Measurements from ENCODE around the gene PDE8A. TPM values are rescaled to one million over a fixed set of nuclear protein-coding genes. Genes with fewer than 3 reads are reported as not detected.

PDE8A gene
- total and polyA plus RNA-seq, 3 donors from 2014 or later, result 27.8 to 67.8 (median 67.3) TPM

DNA sequence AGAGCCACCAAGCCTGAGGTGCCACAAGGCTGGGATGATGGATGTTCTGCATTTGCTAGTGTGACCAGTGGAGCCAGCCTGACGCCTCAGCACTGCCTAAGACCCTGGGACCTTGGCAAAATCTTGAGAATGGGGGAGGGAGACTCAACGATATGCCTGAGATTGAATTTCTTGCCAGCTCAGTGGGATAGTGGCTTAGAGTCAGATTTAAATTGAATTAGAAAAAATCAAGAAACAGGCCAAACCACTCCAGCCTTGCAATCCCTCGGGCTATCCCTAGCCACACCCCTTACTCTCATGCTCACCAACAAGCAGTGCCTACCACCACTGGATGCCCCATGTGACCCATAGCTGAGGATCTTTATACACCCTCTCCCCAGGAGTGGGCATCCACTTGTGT lies 18.7 kb upstream of the PDE8A start:
- Histone ChIP-seq H3K4me1 (no peaks in the 10 kb centered on the region), H3K36me3 (ENCODE audit: low read depth, missing control alignments) (no peaks in the 10 kb centered on the region), H3K4me3 (no peak overlapping the region), H3K27me3 (no peaks in the 10 kb centered on the region), H3K9me3 (no peaks in the 10 kb centered on the region), H3K27ac (no peak overlapping the region)
- WGBS, 2 donors, result 72 to 82% methylated on average over 3 of the region's 3 CpGs
- no peak for DNase-seq
- intact Hi-C loops (cut with DNase I; ENCODE audit: low total_unique reads), result no loop called here
- no peak for TF ChIP-seq POLR2A (IDR thresholded peaks at IDR 0.05)
- TF ChIP-seq, protein P1, sequence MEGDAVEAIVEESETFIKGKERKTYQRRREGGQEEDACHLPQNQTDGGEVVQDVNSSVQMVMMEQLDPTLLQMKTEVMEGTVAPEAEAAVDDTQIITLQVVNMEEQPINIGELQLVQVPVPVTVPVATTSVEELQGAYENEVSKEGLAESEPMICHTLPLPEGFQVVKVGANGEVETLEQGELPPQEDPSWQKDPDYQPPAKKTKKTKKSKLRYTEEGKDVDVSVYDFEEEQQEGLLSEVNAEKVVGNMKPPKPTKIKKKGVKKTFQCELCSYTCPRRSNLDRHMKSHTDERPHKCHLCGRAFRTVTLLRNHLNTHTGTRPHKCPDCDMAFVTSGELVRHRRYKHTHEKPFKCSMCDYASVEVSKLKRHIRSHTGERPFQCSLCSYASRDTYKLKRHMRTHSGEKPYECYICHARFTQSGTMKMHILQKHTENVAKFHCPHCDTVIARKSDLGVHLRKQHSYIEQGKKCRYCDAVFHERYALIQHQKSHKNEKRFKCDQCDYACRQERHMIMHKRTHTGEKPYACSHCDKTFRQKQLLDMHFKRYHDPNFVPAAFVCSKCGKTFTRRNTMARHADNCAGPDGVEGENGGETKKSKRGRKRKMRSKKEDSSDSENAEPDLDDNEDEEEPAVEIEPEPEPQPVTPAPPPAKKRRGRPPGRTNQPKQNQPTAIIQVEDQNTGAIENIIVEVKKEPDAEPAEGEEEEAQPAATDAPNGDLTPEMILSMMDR (IDR thresholded peaks at IDR 0.05), result no peak

DNA sequence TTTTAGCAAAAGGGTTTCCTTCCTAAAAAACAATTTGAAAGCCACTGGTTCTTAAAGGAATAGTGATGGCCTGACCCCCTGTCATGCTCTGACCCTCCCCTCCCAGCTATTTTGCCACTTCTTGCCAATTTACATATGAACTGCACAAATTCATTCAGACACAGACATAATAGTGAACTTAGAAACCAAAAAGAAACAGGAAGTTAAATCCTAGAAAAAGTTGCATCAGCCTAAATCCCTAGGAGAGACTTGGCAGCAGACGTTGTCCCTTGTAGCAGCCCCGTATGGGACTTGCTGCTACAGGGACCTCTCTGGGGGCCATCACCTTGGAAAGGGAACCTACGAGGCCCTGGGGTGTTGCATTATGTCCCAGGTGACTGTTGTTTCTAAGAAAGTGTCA lies 14.3 kb upstream of the PDE8A start:
- no peak overlapping the region for H3K4me3 ChIP-seq
- H3K4me1 ChIP-seq, result no peaks in the 10 kb centered on the region
- intact Hi-C loops (cut with DNase I; ENCODE audit: low total_unique reads), result no loop called here
- H3K9me3 ChIP-seq, result no peaks in the 10 kb centered on the region
- 67 to 72% methylated on average over 3 of the region's 3 CpGs for WGBS, 2 donors
- TF ChIP-seq, protein P1 (IDR thresholded peaks at IDR 0.05), result no peak
- TF ChIP-seq POLR2A (IDR thresholded peaks at IDR 0.05), result no peak
- no peaks in the 10 kb centered on the region for H3K36me3 ChIP-seq (ENCODE audit: low read depth, missing control alignments)
- H3K27me3 ChIP-seq, result no peaks in the 10 kb centered on the region
- DNase-seq, result no peak
- no peak overlapping the region for H3K27ac ChIP-seq

DNA sequence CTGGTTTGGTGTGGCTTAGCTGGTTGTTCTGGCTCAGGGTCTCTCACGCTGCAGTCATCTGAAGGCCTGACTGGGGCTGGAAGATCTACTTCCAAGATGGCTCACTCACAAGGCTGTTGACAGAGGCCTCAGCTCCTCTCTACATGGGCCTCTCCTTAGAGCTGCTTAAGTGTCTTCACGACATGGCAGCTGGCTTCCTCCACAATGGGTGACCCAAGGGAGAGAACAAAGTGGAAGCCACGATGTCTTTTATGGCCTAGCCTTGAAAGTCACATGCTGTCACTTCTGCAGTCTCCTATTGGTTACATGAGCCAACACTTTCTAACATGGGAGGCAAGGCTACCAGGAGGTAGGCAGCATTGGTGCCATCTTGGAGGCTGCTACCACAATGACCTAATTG lies 13.4 kb upstream of the PDE8A start:
- H3K9me3 ChIP-seq, result no peaks in the 10 kb centered on the region
- no peaks in the 10 kb centered on the region for H3K36me3 ChIP-seq (ENCODE audit: low read depth, missing control alignments)
- H3K4me1 ChIP-seq, result no peaks in the 10 kb centered on the region
- H3K27ac ChIP-seq, result no peak overlapping the region
- 96 to 98% methylated on average over 3 of the region's 3 CpGs for WGBS, 2 donors
- H3K4me3 ChIP-seq, result no peak overlapping the region
- DNase-seq, result no peak
- TF ChIP-seq, protein P1 (IDR thresholded peaks at IDR 0.05), result no peak
- TF ChIP-seq POLR2A (IDR thresholded peaks at IDR 0.05), result no peak
- no peaks in the 10 kb centered on the region for H3K27me3 ChIP-seq
- intact Hi-C loops (cut with DNase I; ENCODE audit: low total_unique reads), result no loop called here

DNA sequence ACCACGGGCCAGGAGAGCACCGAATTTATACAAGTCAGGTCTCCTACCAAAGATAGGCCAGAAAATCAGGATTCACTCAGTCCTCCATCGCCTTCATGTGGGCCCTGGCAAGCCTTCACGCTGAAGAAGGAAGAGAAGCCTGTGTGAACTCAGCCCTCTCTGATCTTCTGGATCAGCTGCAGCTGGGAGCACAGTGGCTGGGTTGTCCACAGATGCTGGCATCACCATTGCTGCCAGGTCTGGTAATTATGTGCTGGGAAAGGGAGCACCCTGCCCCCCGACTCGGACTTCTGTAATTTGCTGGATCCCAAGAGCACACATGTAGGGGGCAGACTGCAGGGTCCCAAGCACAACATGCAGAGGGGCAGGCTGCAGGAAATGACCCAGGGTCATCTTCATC lies 12.4 kb upstream of the PDE8A start:
- Histone ChIP-seq H3K36me3 (ENCODE audit: low read depth, missing control alignments) (no peaks in the 10 kb centered on the region), H3K9me3 (no peaks in the 10 kb centered on the region), H3K27ac (no peak overlapping the region), H3K4me1 (no peaks in the 10 kb centered on the region), H3K27me3 (no peaks in the 10 kb centered on the region), H3K4me3 (no peak overlapping the region)
- no peak for DNase-seq
- TF ChIP-seq POLR2A (IDR thresholded peaks at IDR 0.05), result no peak
- TF ChIP-seq, protein P1 (IDR thresholded peaks at IDR 0.05), result no peak
- intact Hi-C loops (cut with DNase I; ENCODE audit: low total_unique reads), result no loop called here
- 79 to 90% methylated on average over 4 to 6 of the region's 6 CpGs for WGBS, 2 donors

DNA sequence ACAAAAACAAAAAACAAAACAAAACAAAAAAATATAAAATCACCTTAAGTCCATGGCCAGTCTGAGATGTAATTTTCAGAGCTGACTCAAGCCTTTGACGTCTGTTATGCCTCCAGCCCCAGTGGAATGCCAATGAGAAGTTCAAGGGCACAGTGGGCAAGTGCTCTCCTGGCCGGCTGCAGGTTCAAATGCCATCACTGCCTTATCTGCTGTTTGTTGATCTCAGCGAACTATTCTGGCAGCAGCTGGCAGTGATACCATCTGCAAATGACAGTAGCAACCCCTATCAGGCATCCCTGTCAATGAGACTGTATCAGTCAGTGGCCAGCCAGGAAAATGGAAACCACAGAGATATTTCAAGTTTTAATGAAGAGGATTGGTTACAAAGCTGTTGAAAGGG lies 10.8 kb upstream of the PDE8A start:
- TF ChIP-seq, protein P1 (IDR thresholded peaks at IDR 0.05), result no peak
- no peak for TF ChIP-seq POLR2A (IDR thresholded peaks at IDR 0.05)
- Histone ChIP-seq H3K9me3 (no peaks in the 10 kb centered on the region), H3K27me3 (no peaks in the 10 kb centered on the region), H3K36me3 (ENCODE audit: low read depth, missing control alignments) (no peaks in the 10 kb centered on the region), H3K4me1 (no peaks in the 10 kb centered on the region), H3K27ac (no peak overlapping the region), H3K4me3 (no peak overlapping the region)
- intact Hi-C loops (cut with DNase I; ENCODE audit: low total_unique reads), result no loop called here
- WGBS, 2 donors, result 71 to 76% methylated on average over 2 to 3 of the region's 3 CpGs
- DNase-seq, result no peak
